Osteocyte (in vitro differentiated cells): ENCODE results near the gene CD2. TPM values are rescaled to one million over a fixed set of nuclear protein-coding genes. Genes with fewer than 3 reads are reported as not detected.

Experiments
- DNase-seq: peaks from one replicate; pipeline ENCODE4 v3.0.0; 2021; ENCODE audit warnings: mixed read lengths; ENCODE audit not compliant: unreplicated experiment; ENCODE audit errors: extremely low spot score
- H3K27ac Mint-ChIP-seq: one replicate; pipeline ENCODE4 v1.8.0; 2021; ENCODE audit warnings: mild to moderate bottlenecking, mixed read lengths; ENCODE audit not compliant: unreplicated experiment
- H3K27me3 Mint-ChIP-seq: one replicate; pipeline ENCODE4 v1.8.0; 2021; ENCODE audit warnings: mixed read lengths; ENCODE audit not compliant: unreplicated experiment
- H3K36me3 Mint-ChIP-seq: one replicate; pipeline ENCODE4 v1.8.0; 2021; ENCODE audit warnings: mixed read lengths; ENCODE audit not compliant: unreplicated experiment
- H3K4me1 Mint-ChIP-seq: one replicate; pipeline ENCODE4 v1.8.0; 2021; ENCODE audit warnings: mixed read lengths; ENCODE audit not compliant: unreplicated experiment
- H3K4me3 Mint-ChIP-seq: one replicate; pipeline ENCODE4 v1.8.0; 2021; ENCODE audit warnings: mild to moderate bottlenecking, moderate library complexity, mixed read lengths; ENCODE audit not compliant: unreplicated experiment
- H3K9me3 Mint-ChIP-seq: one replicate; pipeline ENCODE4 v1.8.0; 2021; ENCODE audit warnings: mixed read lengths; ENCODE audit not compliant: unreplicated experiment
- CTCF ChIP-seq: fragments of 200-600 bp; sonication (generic); IDR thresholded peaks from 2 replicates; pipeline ENCODE4 v1.5.0; 2021; ENCODE audit warnings: antibody characterized with exemption, mild to moderate bottlenecking, moderate library complexity
- long read RNA-seq: library from polyadenylated mRNA; unstranded; transcript quantifications from one replicate; pipeline ENCODE4 v2.0.0, GENCODE V29; 2021
- total RNA-seq: library from RNA; stranded (reverse); gene quantifications from 2 replicates; pipeline ENCODE4 v1.2.1, GENCODE V29; 2021

CD2 gene
- total RNA-seq, result not detected in 2 replicates
- long read RNA-seq, result 0 reads

- Mint-ChIP-seq H3K36me3 (no peaks in the 10 kb centered on the region), H3K27ac (no peak within 1 kb of the TSS), H3K4me1 (no peaks in the 10 kb centered on the region), H3K4me3 (no peak within 1 kb of the TSS), H3K27me3 (peaks cover 26% of the 10 kb centered on the region), H3K9me3 (no peaks in the 10 kb centered on the region)
- TF ChIP-seq CTCF, result no peak
- DNase-seq, result no peak
These were observed at the start of gene CD2 for GRCh38 chr1:116754198-116754977. TSS of gene CD2 (plus strand) at chr1:116754430. CDS start at chr1:116754493, 63 bp downstream.

- peaks cover 18% of the 10 kb centered on the region for H3K4me1 Mint-ChIP-seq
- no peak for TF ChIP-seq CTCF
- DNase-seq, result no peak
- peaks cover 3% of the 10 kb centered on the region for H3K9me3 Mint-ChIP-seq
- H3K36me3 Mint-ChIP-seq, result peaks cover 2% of the 10 kb centered on the region
- no peak overlapping the region for H3K4me3 Mint-ChIP-seq
- H3K27me3 Mint-ChIP-seq, result peaks cover 9% of the 10 kb centered on the region
- H3K27ac Mint-ChIP-seq, result no peak overlapping the region
These were observed 48.1 kb upstream of the CD2 start for GRCh38 chr1:116706123-116706522.

GRCh38 chr1:116706841-116707240 lies 47.4 kb upstream of the CD2 start:
- Mint-ChIP-seq H3K36me3 (no peaks in the 10 kb centered on the region), H3K27me3 (peaks cover 9% of the 10 kb centered on the region), H3K4me3 (no peak overlapping the region), H3K9me3 (no peaks in the 10 kb centered on the region), H3K4me1 (peaks cover 24% of the 10 kb centered on the region), H3K27ac (no peak overlapping the region)
- TF ChIP-seq CTCF, result no peak
- no peak for DNase-seq

- Mint-ChIP-seq H3K4me3 (no peak overlapping the region), H3K9me3 (no peaks in the 10 kb centered on the region), H3K4me1 (peaks cover 37% of the 10 kb centered on the region), H3K27ac (no peak overlapping the region), H3K36me3 (no peaks in the 10 kb centered on the region), H3K27me3 (peaks cover 9% of the 10 kb centered on the region)
- no peak for DNase-seq
- no peak for TF ChIP-seq CTCF
These were observed 45.9 kb upstream of the CD2 start for GRCh38 chr1:116708255-116708900.

- H3K9me3 Mint-ChIP-seq, result no peaks in the 10 kb centered on the region
- H3K4me1 Mint-ChIP-seq, result peaks cover 37% of the 10 kb centered on the region
- peaks cover 9% of the 10 kb centered on the region for H3K27me3 Mint-ChIP-seq
- no peak overlapping the region for H3K4me3 Mint-ChIP-seq
- H3K36me3 Mint-ChIP-seq, result no peaks in the 10 kb centered on the region
- TF ChIP-seq CTCF, result no peak
- no peak for DNase-seq
- no peak overlapping the region for H3K27ac Mint-ChIP-seq
These were observed 44.5 kb upstream of the CD2 start for GRCh38 chr1:116709666-116710167.
